Hepatocyte (in vitro differentiated cells): ENCODE data around the gene TEAD1.

Experiments
- EZH2 ChIP-seq: fragments of 200-600 bp; sonication (generic); IDR thresholded peaks from 2 replicates; pipeline ENCODE4 v1.6.1; 2016; ENCODE audit warnings: antibody characterized with exemption, mild to moderate bottlenecking, borderline replicate concordance
- EZH2phosphoT487 ChIP-seq: fragments of 200-600 bp; sonication (generic); IDR thresholded peaks from one replicate; pipeline ENCODE4 v1.6.1; 2018; ENCODE audit warnings: antibody characterized with exemption, mild to moderate bottlenecking, low read depth, moderate library complexity; ENCODE audit not compliant: unreplicated experiment, severe bottlenecking
- TF ChIP-seq, protein P1 (sequence below): fragments of 200-600 bp; sonication (generic); IDR thresholded peaks from 2 replicates; pipeline ENCODE4 v1.5.1; 2016; ENCODE audit warnings: antibody characterized with exemption, mild to moderate bottlenecking; ENCODE audit not compliant: poor library complexity

DNA sequence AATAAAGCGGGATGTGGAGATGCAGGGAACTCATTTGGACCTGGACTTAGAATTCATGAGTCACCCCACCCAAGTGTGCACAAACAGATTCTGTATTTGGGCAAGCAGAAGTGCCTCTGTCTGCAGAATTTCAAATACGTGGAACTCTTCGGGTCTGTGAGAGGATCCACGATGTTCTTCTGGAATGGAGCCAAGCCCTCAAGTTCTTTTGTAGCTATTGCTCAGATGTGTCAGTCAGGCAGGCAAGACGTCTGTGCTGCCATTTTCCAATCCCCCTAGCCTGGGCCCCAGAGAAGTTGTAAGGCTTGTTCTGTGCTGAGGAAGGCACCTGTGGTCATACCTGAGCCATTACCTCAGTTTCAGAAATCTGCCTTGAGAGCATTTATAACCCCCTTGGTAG lies 202.1 kb downstream of the TEAD1 start:
- TF ChIP-seq, protein P1, sequence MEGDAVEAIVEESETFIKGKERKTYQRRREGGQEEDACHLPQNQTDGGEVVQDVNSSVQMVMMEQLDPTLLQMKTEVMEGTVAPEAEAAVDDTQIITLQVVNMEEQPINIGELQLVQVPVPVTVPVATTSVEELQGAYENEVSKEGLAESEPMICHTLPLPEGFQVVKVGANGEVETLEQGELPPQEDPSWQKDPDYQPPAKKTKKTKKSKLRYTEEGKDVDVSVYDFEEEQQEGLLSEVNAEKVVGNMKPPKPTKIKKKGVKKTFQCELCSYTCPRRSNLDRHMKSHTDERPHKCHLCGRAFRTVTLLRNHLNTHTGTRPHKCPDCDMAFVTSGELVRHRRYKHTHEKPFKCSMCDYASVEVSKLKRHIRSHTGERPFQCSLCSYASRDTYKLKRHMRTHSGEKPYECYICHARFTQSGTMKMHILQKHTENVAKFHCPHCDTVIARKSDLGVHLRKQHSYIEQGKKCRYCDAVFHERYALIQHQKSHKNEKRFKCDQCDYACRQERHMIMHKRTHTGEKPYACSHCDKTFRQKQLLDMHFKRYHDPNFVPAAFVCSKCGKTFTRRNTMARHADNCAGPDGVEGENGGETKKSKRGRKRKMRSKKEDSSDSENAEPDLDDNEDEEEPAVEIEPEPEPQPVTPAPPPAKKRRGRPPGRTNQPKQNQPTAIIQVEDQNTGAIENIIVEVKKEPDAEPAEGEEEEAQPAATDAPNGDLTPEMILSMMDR: no peak
- TF ChIP-seq EZH2 (no peak), EZH2phosphoT487 (no peak)
